ENCODE data around the gene SDK2.

SDK2 gene

DNA sequence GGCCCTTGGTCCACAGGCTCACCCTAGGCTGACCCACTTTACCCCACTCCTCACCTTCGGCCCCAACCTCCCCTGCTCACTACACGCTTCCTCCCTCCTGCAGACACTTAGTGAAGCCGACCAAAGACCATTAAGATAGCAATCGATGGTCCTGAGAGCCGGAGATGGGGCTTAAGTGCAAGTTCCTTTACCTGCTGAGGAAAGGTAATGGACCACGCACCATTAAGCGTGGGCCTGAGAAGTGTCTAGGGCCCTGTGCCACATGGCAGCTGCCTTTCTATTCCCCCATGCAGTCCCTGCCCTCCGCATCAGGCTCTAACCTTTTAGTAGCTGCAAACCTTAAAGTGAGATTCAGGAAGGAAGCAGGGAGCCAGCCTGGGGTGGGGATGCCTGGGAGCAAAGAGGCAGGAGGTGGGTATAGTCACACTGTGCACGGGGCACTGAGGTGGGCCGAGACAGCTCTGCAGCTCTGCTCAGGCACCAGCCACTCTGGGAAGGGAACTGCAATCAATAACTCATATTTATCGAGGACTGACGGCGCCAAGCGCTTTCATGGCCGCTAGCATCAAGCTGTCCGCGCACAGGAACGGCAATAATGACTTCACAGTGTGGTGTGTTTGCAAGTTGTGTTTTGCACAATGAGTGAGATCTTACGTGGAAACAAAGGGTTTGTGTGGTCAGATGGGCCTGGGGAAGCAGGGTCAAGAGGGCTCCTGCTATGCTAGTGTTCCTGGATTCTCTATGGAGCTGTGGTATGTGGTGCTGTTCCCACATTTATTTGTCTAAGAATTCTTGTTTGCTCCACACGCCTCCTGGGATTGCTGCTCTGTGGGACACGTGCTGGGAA lies 247.6 kb downstream of the SDK2 start:
- no peak for DNase-seq (ENCODE audit: low read depth, low spot score)
- H3K4me1 ChIP-seq (ENCODE audit: control insufficient read depth, insufficient read depth, low read length) = peaks cover 2% of the 10 kb centered on the region; the same call in 1 of the 2 replicates
- no CpG with 5 or more reads among the region's 21 CpGs for WGBS (ENCODE audit: insufficient coverage, insufficient read length)

DNA sequence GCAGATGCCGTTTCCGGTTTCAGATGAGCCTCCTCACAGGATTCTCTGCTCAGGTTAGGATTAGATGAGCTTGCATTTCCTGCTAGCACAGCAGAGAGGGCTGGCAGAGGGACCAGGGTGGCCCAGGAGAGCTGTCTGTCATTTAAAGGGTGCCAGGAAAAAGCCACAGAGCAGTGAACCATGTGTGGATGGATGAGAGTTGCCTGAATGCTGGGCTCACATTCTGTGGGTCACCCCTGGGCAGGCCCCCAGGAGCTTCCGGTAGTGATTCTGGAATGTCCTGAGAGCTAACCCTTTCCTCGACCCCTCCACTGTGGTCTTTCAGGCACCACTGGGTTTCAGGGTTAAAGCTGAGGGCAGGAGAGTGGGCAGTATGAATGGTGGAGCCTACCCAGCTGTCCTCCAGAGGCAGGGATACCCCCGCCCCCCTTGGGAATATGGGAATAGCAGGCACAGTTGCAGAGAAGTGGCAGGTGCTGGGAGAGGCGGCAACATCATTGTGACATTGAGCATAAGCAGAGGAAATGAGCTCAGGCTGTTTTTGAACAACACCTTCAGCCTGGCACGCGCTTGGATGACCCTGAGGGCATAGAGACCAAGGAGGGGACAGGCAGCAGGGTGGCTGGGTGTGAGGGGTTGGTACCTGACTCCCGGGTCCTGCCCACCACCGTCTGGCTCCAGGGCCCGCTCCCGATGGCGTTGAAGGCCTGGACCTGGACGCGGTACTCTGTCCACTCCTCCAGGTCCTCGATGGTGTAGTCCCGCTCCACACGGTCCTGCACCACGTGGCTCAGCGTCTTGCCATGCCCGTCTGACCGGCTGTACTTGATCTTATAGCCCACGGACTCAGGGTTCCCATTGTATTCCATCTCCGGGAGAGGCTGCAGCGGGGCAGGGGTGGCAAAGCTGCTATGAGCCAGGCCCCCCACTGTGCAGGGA lies 249.5 kb downstream of the SDK2 start:
- Histone ChIP-seq H3K27me3 (ENCODE audit: control insufficient read depth, insufficient read depth, low read length) (no peaks in the 10 kb centered on the region), H3K36me3 (ENCODE audit: control insufficient read depth, insufficient read depth, low read length) (no peaks in the 10 kb centered on the region), H3K27ac (ENCODE audit: low read length) (no peak overlapping the region), H3K4me1 (ENCODE audit: control insufficient read depth, insufficient read depth, low read length) (peaks cover 2% of the 10 kb centered on the region; the same call in 1 of the 2 replicates), H3K9me3 (ENCODE audit: control insufficient read depth, insufficient read depth, low read length) (no peaks in the 10 kb centered on the region), H3K4me3 (ENCODE audit: low read length) (no peak overlapping the region)
- WGBS (ENCODE audit: insufficient coverage, insufficient read length) = no CpG with 5 or more reads among the region's 25 CpGs
- DNase-seq (ENCODE audit: low read depth, low spot score) = no peak

More for the DNA sequence above, 247.6 kb downstream of the SDK2 start:
- H3K9me3 ChIP-seq (ENCODE audit: control insufficient read depth, insufficient read depth, low read length) = no peaks in the 10 kb centered on the region
- no peak overlapping the region for H3K27ac ChIP-seq (ENCODE audit: low read length)
- no peak overlapping the region for H3K4me3 ChIP-seq (ENCODE audit: low read length)
- H3K27me3 ChIP-seq (ENCODE audit: control insufficient read depth, insufficient read depth, low read length) = no peaks in the 10 kb centered on the region
- no peaks in the 10 kb centered on the region for H3K36me3 ChIP-seq (ENCODE audit: control insufficient read depth, insufficient read depth, low read length)

DNA sequence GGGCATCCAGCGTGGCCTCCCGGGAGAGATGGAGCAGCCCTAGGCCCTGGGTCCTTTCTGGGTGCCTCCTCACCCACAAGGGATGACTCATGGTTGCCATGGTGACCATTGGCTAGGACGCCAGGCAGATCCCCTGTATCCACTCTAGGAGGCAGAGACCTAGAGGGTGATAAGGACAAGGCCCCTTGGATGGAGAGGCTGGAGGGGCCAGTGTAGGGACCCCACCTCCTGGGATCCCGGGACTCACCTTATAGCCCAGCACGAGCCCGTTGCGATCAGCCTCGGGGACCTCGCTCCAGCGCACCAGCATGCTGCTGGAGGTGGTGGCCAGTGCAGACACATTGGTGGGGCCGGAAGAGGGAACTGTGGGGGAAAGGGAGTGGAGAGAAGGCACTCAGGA lies 250.3 kb downstream of the SDK2 start:
- no CpG with 5 or more reads among the region's 11 CpGs for WGBS (ENCODE audit: insufficient coverage, insufficient read length)
- no peak for DNase-seq (ENCODE audit: low read depth, low spot score)
- Histone ChIP-seq H3K9me3 (ENCODE audit: control insufficient read depth, insufficient read depth, low read length) (no peaks in the 10 kb centered on the region), H3K4me1 (ENCODE audit: control insufficient read depth, insufficient read depth, low read length) (peaks cover 2% of the 10 kb centered on the region; the same call in 1 of the 2 replicates), H3K27ac (ENCODE audit: low read length) (no peak overlapping the region), H3K36me3 (ENCODE audit: control insufficient read depth, insufficient read depth, low read length) (no peaks in the 10 kb centered on the region), H3K4me3 (ENCODE audit: low read length) (no peak overlapping the region), H3K27me3 (ENCODE audit: control insufficient read depth, insufficient read depth, low read length) (no peaks in the 10 kb centered on the region)

DNA sequence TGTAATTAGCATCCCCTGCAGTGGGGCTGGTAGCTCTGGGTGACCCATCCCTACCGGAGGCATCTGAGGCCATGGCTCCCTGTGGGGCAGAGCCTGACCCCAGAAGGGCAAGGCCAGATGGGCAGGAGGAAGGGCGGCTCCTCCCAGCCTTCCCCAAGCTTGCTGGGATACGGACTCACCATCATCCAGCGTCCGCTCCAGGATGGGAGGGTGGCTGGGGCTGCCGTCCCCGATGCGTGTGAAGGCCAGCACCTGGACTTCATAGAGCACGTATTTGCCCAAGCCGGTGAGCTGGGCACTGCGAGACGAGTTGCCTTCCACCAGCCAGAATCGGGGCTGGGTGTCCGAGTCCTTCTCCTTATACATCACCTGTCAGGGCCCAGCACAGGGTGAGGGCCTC lies 250.9 kb downstream of the SDK2 start:
- no peak overlapping the region for H3K4me3 ChIP-seq (ENCODE audit: low read length)
- peaks cover 2% of the 10 kb centered on the region; the same call in 1 of the 2 replicates for H3K4me1 ChIP-seq (ENCODE audit: control insufficient read depth, insufficient read depth, low read length)
- DNase-seq (ENCODE audit: low read depth, low spot score) = no peak
- no CpG with 5 or more reads among the region's 14 CpGs for WGBS (ENCODE audit: insufficient coverage, insufficient read length)
- H3K27me3 ChIP-seq (ENCODE audit: control insufficient read depth, insufficient read depth, low read length) = no peaks in the 10 kb centered on the region
- H3K27ac ChIP-seq (ENCODE audit: low read length) = no peak overlapping the region
- H3K36me3 ChIP-seq (ENCODE audit: control insufficient read depth, insufficient read depth, low read length) = no peaks in the 10 kb centered on the region
- no peaks in the 10 kb centered on the region for H3K9me3 ChIP-seq (ENCODE audit: control insufficient read depth, insufficient read depth, low read length)

DNA sequence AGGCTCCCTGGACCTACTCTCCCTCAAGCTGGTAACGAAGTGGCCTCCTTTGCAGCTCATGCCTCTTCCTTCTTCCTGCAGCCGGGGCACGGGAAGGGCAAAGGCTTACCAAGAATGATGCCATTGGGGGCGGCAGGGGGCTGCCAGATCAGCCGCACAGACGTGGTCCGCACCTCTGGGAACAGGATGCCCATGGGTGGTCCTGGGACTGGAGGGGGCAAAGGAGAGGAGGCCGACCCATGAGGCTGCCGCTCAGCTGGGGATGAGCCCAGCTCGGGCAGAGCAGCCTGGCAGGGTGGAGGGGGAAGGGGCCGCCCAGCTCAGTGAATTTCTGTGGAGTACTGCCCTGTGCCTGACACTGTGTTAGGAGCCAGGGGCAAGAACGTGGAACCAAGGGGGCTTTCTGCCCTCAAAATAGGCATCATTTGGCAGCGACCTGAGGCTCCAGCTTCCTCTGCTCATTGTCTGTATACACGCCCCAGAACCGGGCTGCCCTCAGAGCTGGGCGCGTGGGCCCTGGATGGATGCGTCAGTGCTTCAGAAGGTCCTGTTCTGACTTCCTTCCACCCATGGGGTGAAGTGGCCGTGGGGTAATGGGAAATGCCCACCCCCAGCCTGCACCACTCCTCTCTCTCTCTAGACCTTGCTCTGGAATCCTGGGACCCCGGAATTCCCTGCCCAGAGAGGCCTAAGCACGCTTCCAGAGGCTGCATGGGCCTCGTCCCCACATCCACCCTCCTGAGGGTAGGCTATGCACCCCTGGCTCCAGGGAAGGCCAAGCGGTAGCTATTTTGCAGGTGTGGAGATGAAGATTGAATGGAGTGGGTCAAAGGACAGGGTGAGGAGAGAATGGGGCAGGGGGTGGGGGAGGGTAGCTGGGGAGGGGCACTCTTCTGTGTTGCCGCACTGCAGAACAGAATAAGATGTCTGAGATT lies 252.6 kb downstream of the SDK2 start:
- no peak overlapping the region for H3K27ac ChIP-seq (ENCODE audit: low read length)
- H3K4me3 ChIP-seq (ENCODE audit: low read length) = no peak overlapping the region
- no peaks in the 10 kb centered on the region for H3K9me3 ChIP-seq (ENCODE audit: control insufficient read depth, insufficient read depth, low read length)
- DNase-seq (ENCODE audit: low read depth, low spot score) = no peak
- no peaks in the 10 kb centered on the region for H3K36me3 ChIP-seq (ENCODE audit: control insufficient read depth, insufficient read depth, low read length)
- H3K4me1 ChIP-seq (ENCODE audit: control insufficient read depth, insufficient read depth, low read length) = peaks cover 4% of the 10 kb centered on the region; the same call in 1 of the 2 replicates
- no peaks in the 10 kb centered on the region for H3K27me3 ChIP-seq (ENCODE audit: control insufficient read depth, insufficient read depth, low read length)
- no CpG with 5 or more reads among the region's 24 CpGs for WGBS (ENCODE audit: insufficient coverage, insufficient read length)

DNA sequence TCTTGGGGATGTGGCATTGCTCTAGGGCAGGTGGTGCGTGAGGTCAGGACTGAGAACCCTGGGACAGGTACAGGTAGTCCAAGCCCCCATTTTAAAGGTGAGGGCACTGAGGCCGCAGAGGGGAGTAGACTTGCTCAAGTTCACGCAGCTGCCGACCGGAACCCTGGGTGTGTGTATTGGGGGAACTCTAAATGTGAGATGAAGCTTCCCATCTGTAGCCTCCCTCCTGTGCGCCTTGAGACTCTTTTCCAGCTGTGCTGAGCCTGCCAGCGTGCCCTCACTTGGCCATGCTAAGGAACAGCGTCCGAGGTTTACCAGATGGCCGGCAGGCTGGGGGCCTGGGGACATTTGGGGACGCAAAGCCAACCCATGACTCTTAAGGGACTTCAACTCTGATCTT lies 253.4 kb downstream of the SDK2 start:
- H3K27me3 ChIP-seq (ENCODE audit: control insufficient read depth, insufficient read depth, low read length) = no peaks in the 10 kb centered on the region
- H3K27ac ChIP-seq (ENCODE audit: low read length) = no peak overlapping the region
- no peak overlapping the region for H3K4me3 ChIP-seq (ENCODE audit: low read length)
- H3K36me3 ChIP-seq (ENCODE audit: control insufficient read depth, insufficient read depth, low read length) = no peaks in the 10 kb centered on the region
- no peak for DNase-seq (ENCODE audit: low read depth, low spot score)
- peaks cover 4% of the 10 kb centered on the region; the same call in 1 of the 2 replicates for H3K4me1 ChIP-seq (ENCODE audit: control insufficient read depth, insufficient read depth, low read length)
- no peaks in the 10 kb centered on the region for H3K9me3 ChIP-seq (ENCODE audit: control insufficient read depth, insufficient read depth, low read length)
- no CpG with 5 or more reads among the region's 11 CpGs for WGBS (ENCODE audit: insufficient coverage, insufficient read length)

DNA sequence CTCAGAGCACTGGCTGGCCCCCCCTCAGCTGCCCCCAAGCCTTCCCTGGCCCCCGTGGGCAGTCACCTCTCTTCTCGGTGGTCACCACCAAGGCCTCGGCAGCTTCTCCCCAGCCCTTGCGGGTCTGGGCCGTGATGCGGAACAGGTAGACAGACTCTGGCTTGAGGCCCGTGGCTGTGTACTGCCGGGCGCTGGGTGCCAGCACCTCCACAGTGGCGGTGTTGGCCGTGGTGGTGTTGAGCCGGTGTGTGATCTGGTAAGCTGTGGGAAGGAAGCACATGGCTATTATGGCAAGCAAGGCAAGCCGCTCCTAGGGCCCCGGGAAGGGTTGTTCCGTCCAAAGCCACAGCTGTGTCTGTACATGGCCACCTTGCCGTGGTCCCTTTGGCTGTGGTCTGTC lies 254.0 kb downstream of the SDK2 start:
- H3K27me3 ChIP-seq (ENCODE audit: control insufficient read depth, insufficient read depth, low read length) = no peaks in the 10 kb centered on the region
- WGBS (ENCODE audit: insufficient coverage, insufficient read length) = no CpG with 5 or more reads among the region's 16 CpGs
- no peaks in the 10 kb centered on the region for H3K36me3 ChIP-seq (ENCODE audit: control insufficient read depth, insufficient read depth, low read length)
- H3K27ac ChIP-seq (ENCODE audit: low read length) = no peak overlapping the region
- H3K9me3 ChIP-seq (ENCODE audit: control insufficient read depth, insufficient read depth, low read length) = no peaks in the 10 kb centered on the region
- H3K4me3 ChIP-seq (ENCODE audit: low read length) = no peak overlapping the region
- H3K4me1 ChIP-seq (ENCODE audit: control insufficient read depth, insufficient read depth, low read length) = peaks cover 4% of the 10 kb centered on the region; the same call in 1 of the 2 replicates
- DNase-seq (ENCODE audit: low read depth, low spot score) = no peak

DNA sequence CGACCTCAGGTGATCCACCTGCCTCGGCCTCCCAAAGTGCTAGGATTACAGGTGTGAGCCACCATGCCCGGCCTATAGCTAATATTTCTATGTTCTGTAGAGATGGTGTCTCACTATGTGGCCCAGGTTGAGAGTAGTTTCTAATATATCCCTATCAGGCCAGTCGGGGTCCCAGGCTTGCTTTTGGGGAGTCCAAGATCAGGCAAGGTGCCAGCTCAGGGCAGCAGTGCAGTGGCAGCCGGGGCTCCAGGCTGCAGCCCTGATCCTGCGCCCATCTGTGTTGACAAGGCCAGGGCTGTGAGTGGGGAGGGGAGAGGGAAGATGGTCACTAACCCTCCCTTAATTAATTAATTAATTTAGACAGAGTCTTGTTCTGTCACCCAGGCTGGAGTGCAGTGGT lies 254.8 kb downstream of the SDK2 start:
- no CpG with 5 or more reads among the region's 6 CpGs for WGBS (ENCODE audit: insufficient coverage, insufficient read length)
- H3K27ac ChIP-seq (ENCODE audit: low read length) = no peak overlapping the region
- no peak overlapping the region for H3K4me3 ChIP-seq (ENCODE audit: low read length)
- no peaks in the 10 kb centered on the region for H3K36me3 ChIP-seq (ENCODE audit: control insufficient read depth, insufficient read depth, low read length)
- no peaks in the 10 kb centered on the region for H3K9me3 ChIP-seq (ENCODE audit: control insufficient read depth, insufficient read depth, low read length)
- no peaks in the 10 kb centered on the region for H3K27me3 ChIP-seq (ENCODE audit: control insufficient read depth, insufficient read depth, low read length)
- DNase-seq (ENCODE audit: low read depth, low spot score) = no peak
- H3K4me1 ChIP-seq (ENCODE audit: control insufficient read depth, insufficient read depth, low read length) = peaks cover 4% of the 10 kb centered on the region; the same call in 1 of the 2 replicates

DNA sequence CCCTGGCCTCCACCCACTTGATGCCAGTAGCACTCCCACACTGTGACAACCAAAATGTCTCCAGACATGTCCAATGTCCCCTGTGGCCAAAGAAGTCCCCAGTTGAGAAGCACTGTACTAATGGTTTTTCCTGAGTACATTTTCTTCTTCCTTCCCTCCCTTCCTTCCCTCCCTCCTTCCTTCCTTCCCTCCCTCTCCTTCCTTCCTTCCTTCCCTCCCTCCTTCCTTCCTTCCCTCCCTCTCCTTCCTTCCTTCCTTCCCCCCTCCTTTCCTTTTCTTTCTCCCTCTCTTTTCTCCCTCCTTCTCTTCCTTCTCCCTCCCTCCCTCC lies 255.7 kb downstream of the SDK2 start:
- no peaks in the 10 kb centered on the region for H3K36me3 ChIP-seq (ENCODE audit: control insufficient read depth, insufficient read depth, low read length)
- no peaks in the 10 kb centered on the region for H3K27me3 ChIP-seq (ENCODE audit: control insufficient read depth, insufficient read depth, low read length)
- no peak overlapping the region for H3K27ac ChIP-seq (ENCODE audit: low read length)

More for the DNA sequence above, 255.7 kb downstream of the SDK2 start:
- peaks cover 1% of the 10 kb centered on the region; the same call in 1 of the 2 replicates for H3K4me1 ChIP-seq (ENCODE audit: control insufficient read depth, insufficient read depth, low read length)
- DNase-seq (ENCODE audit: low read depth, low spot score) = no peak
- no peaks in the 10 kb centered on the region for H3K9me3 ChIP-seq (ENCODE audit: control insufficient read depth, insufficient read depth, low read length)
- no peak overlapping the region for H3K4me3 ChIP-seq (ENCODE audit: low read length)
